ENCODE measurements around the gene PRKX. TPM values are rescaled to one million over a fixed set of nuclear protein-coding genes. Genes with fewer than 3 reads are reported as not detected.
"Not testable (repeated sequence)": the region's sequence is repeated elsewhere in the genome, so short reads cannot be mapped to it uniquely, and the experiment has no call there.

The PRKX gene
- total RNA-seq, 2 experiments from 2014 or later, result 87.6 to 92.3 TPM

GRCh38 chrX:3567686-3568085 is 145.8 kb downstream of the PRKX start:
- H3K4me1 Mint-ChIP-seq, result no peaks in the 10 kb centered on the region
- no peak for DNase-seq
- no peak for ATAC-seq (ENCODE audit: low read depth)
- no peaks in the 10 kb centered on the region for H3K27me3 Mint-ChIP-seq
- no peak overlapping the region for H3K27ac Mint-ChIP-seq
- POLR2A ChIA-PET, result no interaction called here
- H3K4me3 Mint-ChIP-seq, result no peak overlapping the region
- no peaks in the 10 kb centered on the region for H3K9me3 Mint-ChIP-seq
- H3K36me3 Mint-ChIP-seq, result no peaks in the 10 kb centered on the region

GRCh38 chrX:3563451-3563850 is 150.0 kb downstream of the PRKX start:
- Mint-ChIP-seq H3K9me3 (no peaks in the 10 kb centered on the region), H3K27me3 (no peaks in the 10 kb centered on the region), H3K27ac (no peak overlapping the region), H3K36me3 (no peaks in the 10 kb centered on the region), H3K4me3 (no peak overlapping the region), H3K4me1 (no peaks in the 10 kb centered on the region)
- DNase-seq, result no peak
- POLR2A ChIA-PET, result no interaction called here
- ATAC-seq (ENCODE audit: low read depth), result no peak

- POLR2A ChIA-PET; ATAC-seq (ENCODE audit: low read depth); H3K27me3 Mint-ChIP-seq; H3K27ac Mint-ChIP-seq; H3K4me3 Mint-ChIP-seq; H3K9me3 Mint-ChIP-seq; H3K4me1 Mint-ChIP-seq; DNase-seq; H3K36me3 Mint-ChIP-seq: not testable (repeated sequence)
Measured at GRCh38 chrX:3560010-3560409, 153.4 kb downstream of the PRKX start.
